ENCODE measurements around the gene GRPEL2. TPM values are rescaled to one million over a fixed set of nuclear protein-coding genes. Genes with fewer than 3 reads are reported as not detected.

The GRPEL2 gene
- total RNA-seq, 1 experiment from 2014 or later = 47.3 TPM

- no peaks in the 10 kb centered on the region for H3K23me2 ChIP-seq (ENCODE audit: insufficient read length, low read depth, low read length, poor library complexity, severe bottlenecking)
- H4K20me1 ChIP-seq (ENCODE audit: control insufficient read depth, insufficient read depth, insufficient read length) = no peaks in the 10 kb centered on the region
- no peak overlapping the region for H4K91ac ChIP-seq (ENCODE audit: insufficient read length, low read depth, low read length)
- H3K36me3 Mint-ChIP-seq (ENCODE audit: insufficient read depth in 1 of 3, low read depth in 3 of 3) = no peaks in the 10 kb centered on the region
- DNase-seq = no peak
- H2BK12ac ChIP-seq (ENCODE audit: insufficient read length, low read depth, low read length) = no peak overlapping the region
- H3K4me2 ChIP-seq (ENCODE audit: insufficient read depth, insufficient read length, low read length) = no peak overlapping the region
- no CpG with 5 or more reads among the region's 5 CpGs for WGBS (ENCODE audit: extremely low coverage, insufficient read length, low lambda C conversion rate)
- H3K4me3 Mint-ChIP-seq = no peak overlapping the region; a peak in 1 of 5 replicates
- H3K18ac ChIP-seq (ENCODE audit: insufficient read length, low read depth, low read length) = no peak overlapping the region
- no peak overlapping the region for H2BK15ac ChIP-seq (ENCODE audit: low read depth, low read length)
- H3K14ac ChIP-seq (ENCODE audit: insufficient read depth, low read length) = no peak overlapping the region
- H3K9me3 Mint-ChIP-seq = no peaks in the 10 kb centered on the region; a peak in 1 of 5 replicates
- no peak overlapping the region for H2AK5ac ChIP-seq (ENCODE audit: insufficient read length, low read length)
- H3K9ac ChIP-seq (ENCODE audit: extremely low read depth, insufficient read length, low read length) = no peak overlapping the region
- no peaks in the 10 kb centered on the region for H3K4me1 ChIP-seq (ENCODE audit: insufficient read depth, low read length)
- no peak overlapping the region for H3K27ac ChIP-seq (ENCODE audit: insufficient read length, low read depth, low read length)
- no peak overlapping the region for H2BK5ac ChIP-seq (ENCODE audit: insufficient read length, low read length)
- no peak overlapping the region for H2BK120ac ChIP-seq (ENCODE audit: low read depth, low read length, poor library complexity, severe bottlenecking)
- no peak overlapping the region for H3T11ph ChIP-seq (ENCODE audit: low read length)
- no peaks in the 10 kb centered on the region for H3K79me2 ChIP-seq (ENCODE audit: insufficient read depth, low read length)
- H3K27ac Mint-ChIP-seq = peak overlapping the region in 2 of 3 experiments; percentile 6 to 57; a peak in 2 of 7 replicates
- H3K4ac ChIP-seq (ENCODE audit: low read depth, low read length) = no peak overlapping the region
- no peak overlapping the region for H2BK20ac ChIP-seq (ENCODE audit: low read depth, low read length, poor library complexity, severe bottlenecking)
- H4K8ac ChIP-seq (replicated peaks; ENCODE audit: insufficient read length, low read depth, low read length) = no peak overlapping the region
- no peaks in the 10 kb centered on the region for H3K9me3 ChIP-seq (ENCODE audit: control insufficient read depth, low read depth, low read length)
- H3K79me1 ChIP-seq (ENCODE audit: insufficient read depth, low read depth, low read length, poor library complexity, severe bottlenecking) = no peaks in the 10 kb centered on the region
- no peak overlapping the region for H2AFZ ChIP-seq (ENCODE audit: low read length)
- no peak overlapping the region for H3K56ac ChIP-seq (ENCODE audit: insufficient read length, low read depth, low read length)
- H3K23ac ChIP-seq (ENCODE audit: insufficient read length, low read depth, low read length) = no peak overlapping the region
- TF ChIP-seq CTCF (conservative IDR thresholded peaks at IDR 0.05) = no peak
- no peaks in the 10 kb centered on the region for H3K27me3 Mint-ChIP-seq (ENCODE audit: low read depth)
- H4K5ac ChIP-seq (ENCODE audit: insufficient read length, low read depth, low read length) = no peak overlapping the region
- H3K4me1 Mint-ChIP-seq = peaks cover 19 to 25% of the 10 kb centered on the region in 2 experiments
- H3K27me3 ChIP-seq (ENCODE audit: insufficient read depth, low read length) = no peaks in the 10 kb centered on the region; the same call in 1 of the 2 replicates
Measured at GRCh38 chr5:149378241-149378820, 33.0 kb downstream of the GRPEL2 start.

All from H9 (cell line).